DOHH2 (cell line): ENCODE measurements around the gene ABLIM3.

Experiments used
- CTCF ChIP-seq: fragments of 200-600 bp; sonication (generic); IDR thresholded peaks from one replicate; pipeline ENCODE4 v1.5.1; 2014; ENCODE audit warnings: antibody characterized with exemption, mild to moderate bottlenecking, low read depth, low read length; ENCODE audit not compliant: poor library complexity, severe bottlenecking
- EZH2phosphoT487 ChIP-seq: fragments of 200-600 bp; sonication (generic); IDR thresholded peaks from 2 replicates; pipeline ENCODE4 v1.6.1; 2017; ENCODE audit warnings: borderline replicate concordance, mild to moderate bottlenecking, antibody characterized with exemption, low read length, moderate library complexity, mixed read lengths

DNA sequence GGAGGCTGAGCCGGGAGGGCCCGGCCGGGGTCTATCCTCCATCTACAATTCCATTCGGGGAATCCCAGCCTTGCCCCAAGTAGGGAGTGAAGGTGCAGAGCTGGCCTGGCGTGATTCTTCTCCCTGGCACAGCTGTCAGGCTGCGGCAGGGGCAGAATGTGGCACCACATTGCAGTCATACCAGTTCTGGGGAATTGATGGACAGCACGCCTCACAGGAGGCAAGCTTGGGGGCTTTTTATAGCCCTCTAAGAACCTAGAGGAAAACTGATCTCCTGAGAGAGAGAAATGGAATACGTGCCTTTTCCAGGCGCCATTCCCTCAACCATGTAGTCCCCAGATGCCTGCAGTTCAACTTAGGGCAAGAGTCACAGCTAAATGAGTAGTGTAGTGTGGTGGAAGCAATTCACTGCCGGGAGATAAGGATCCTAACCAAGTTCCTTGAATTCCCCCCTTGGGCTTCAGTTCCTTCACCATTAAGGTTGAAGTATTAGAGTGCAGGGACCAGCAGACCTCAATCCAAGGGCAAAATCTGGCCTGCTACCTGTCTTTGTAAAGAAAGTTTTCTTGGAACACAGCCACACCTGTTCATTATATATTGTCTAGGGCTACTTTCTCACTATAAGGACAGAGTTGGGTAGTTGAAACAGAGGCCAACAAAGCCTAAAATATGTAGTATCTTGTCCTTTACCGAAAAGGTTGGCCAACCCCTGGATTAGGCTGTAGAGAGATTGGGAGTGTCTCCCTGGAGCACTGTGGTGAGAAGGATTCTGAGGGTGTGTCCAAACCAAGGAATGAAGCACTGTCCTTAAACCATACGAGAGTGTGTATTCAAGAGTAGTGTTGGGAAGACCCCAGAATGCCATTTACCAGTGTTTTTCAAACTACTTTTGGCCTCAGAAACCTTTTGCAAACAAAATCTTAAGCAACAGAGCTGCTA, 141.0 kb downstream of the ABLIM3 start:
- TF ChIP-seq CTCF: no peak
- TF ChIP-seq EZH2phosphoT487: no peak
